Measurements from ENCODE around the gene PLEKHG2.

GRCh38 chr19:39463403-39463802 lies 50.9 kb downstream of the PLEKHG2 start:
- TF ChIP-seq TAF1 (IDR thresholded peaks at IDR 0.05; ENCODE audit: low read depth) (no peak), CTCF (IDR thresholded peaks at IDR 0.05; ENCODE audit: poor library complexity, severe bottlenecking) (no peak), POLR2AphosphoS5 (IDR thresholded peaks at IDR 0.05) (no peak), EZH2 (IDR thresholded peaks at IDR 0.05; ENCODE audit: borderline replicate concordance, insufficient read depth, low read length, poor library complexity, severe bottlenecking) (no peak)

Measured in neural cell (in vitro differentiated cells).